Natural killer cell (primary cell): Measurements from ENCODE around the gene SMARCE1. TPM values are rescaled to one million over a fixed set of nuclear protein-coding genes. Genes with fewer than 3 reads are reported as not detected.
A peak's percentile ranks its signal among the peaks of the same experiment; 100 is the strongest.

Experiments used
- ATAC-seq, 3 donors: fragments of 150-1000 bp in 2 of 3; fragments of 200-7000 bp in 1 of 3; cut with Tn5 transposase; 1 replicate in 1 of 3; 2 replicates in 2 of 3; pipeline ENCODE4 v1.10.0; 2021; ENCODE audit warnings: mild to moderate bottlenecking in 2 of 3, moderate library complexity in 2 of 3
- DNase-seq, 2 donors: peaks; one replicate each; pipeline versions ENCODE4 v3.0.0 to v3.0.0-alpha.2; 2013 to 2021; ENCODE audit warnings: mixed read lengths in 1 of 2
- H3K27ac ChIP-seq: one replicate; pipeline ENCODE4 v1.5.1; 2013; ENCODE audit warnings: mild to moderate bottlenecking, low read length
- H3K27me3 ChIP-seq: one replicate; pipeline ENCODE4 v1.6.1; 2013; ENCODE audit warnings: low read length; ENCODE audit not compliant: control insufficient read depth, insufficient read depth
- H3K36me3 ChIP-seq: one replicate; pipeline ENCODE4 v1.6.1; 2013; ENCODE audit warnings: low read length; ENCODE audit not compliant: control insufficient read depth, insufficient read depth
- H3K4me1 ChIP-seq: one replicate; pipeline ENCODE4 v1.6.1; 2013; ENCODE audit warnings: low read length; ENCODE audit not compliant: control insufficient read depth, insufficient read depth
- H3K4me3 ChIP-seq: one replicate; pipeline ENCODE4 v1.5.1; 2013; ENCODE audit warnings: low read length
- H3K9me3 ChIP-seq: one replicate; pipeline ENCODE4 v1.6.1; 2013; ENCODE audit warnings: low read length; ENCODE audit not compliant: control insufficient read depth, insufficient read depth
- H3K27ac Mint-ChIP-seq, 2 donors: one replicate each; pipeline ENCODE4 v1.8.0; 2022; ENCODE audit warnings: mild to moderate bottlenecking in 2 of 2, mixed read lengths in 2 of 2, moderate library complexity in 1 of 2
- H3K27me3 Mint-ChIP-seq, 2 donors: one replicate each; pipeline ENCODE4 v1.8.0; 2022; ENCODE audit warnings: low read depth in 2 of 2, mixed read lengths in 2 of 2
- H3K36me3 Mint-ChIP-seq: one replicate; pipeline ENCODE4 v1.8.0; 2022; ENCODE audit warnings: mixed read lengths
- H3K4me1 Mint-ChIP-seq, 2 donors: one replicate each; pipeline ENCODE4 v1.8.0; 2022; ENCODE audit warnings: mixed read lengths in 2 of 2
- H3K4me3 Mint-ChIP-seq: one replicate; pipeline ENCODE4 v1.8.0; 2022; ENCODE audit warnings: mild to moderate bottlenecking, moderate library complexity, mixed read lengths
- H3K9me3 Mint-ChIP-seq, 2 donors: one replicate each; pipeline ENCODE4 v1.8.0; 2022; ENCODE audit warnings: mixed read lengths in 2 of 2
- CTCF ChIP-seq: fragments of 200-600 bp; IDR thresholded peaks from one replicate; pipeline ENCODE4 v1.8.0; 2022; ENCODE audit warnings: antibody characterized with exemption
- WGBS: methylation state at CpG from one replicate; pipeline ENCODE4 v1.1.7; 2013; ENCODE audit warnings: missing lambda C conversion rate; ENCODE audit not compliant: insufficient coverage; 5-methylcytosine and 5-hydroxymethylcytosine counted together
- intact Hi-C: fragments of 100-400 bp; cut with micrococcal nuclease; formaldehyde crosslinking; loops from one replicate; pipeline ENCODE4 v1.14.2; 2022
- total RNA-seq, 4 donors: library from RNA; stranded (reverse); fragments of 120-200 nt in 1 of 4; gene quantifications; one replicate each; pipeline versions ENCODE4 v1.2.3 to v1.2.4, GENCODE V29; 2013 to 2022

Gene SMARCE1
- total RNA-seq, 3 donors from 2014 or later (not counting 1 experiment from before 2014, with no cell fraction given), result 87.8 to 102 (median 101) TPM

GRCh38 chr17:40648384-40648968 lies 858 bp upstream of the SMARCE1 start:
- Mint-ChIP-seq H3K4me3 (peak overlapping the region; percentile 98), H3K9me3 (no peaks in the 10 kb centered on the region), H3K36me3 (peaks cover 9% of the 10 kb centered on the region), H3K4me1 (peaks cover 31 to 44% of the 10 kb centered on the region in 2 donors), H3K27me3 (no peaks in the 10 kb centered on the region), H3K27ac (peak overlapping the region; percentile 99)
- 8% methylated on average over 28 of the region's 28 CpGs for WGBS
- Histone ChIP-seq H3K36me3 (peaks cover 19% of the 10 kb centered on the region), H3K27me3 (no peaks in the 10 kb centered on the region), H3K4me3 (peak overlapping the region; percentile 87), H3K9me3 (no peaks in the 10 kb centered on the region), H3K4me1 (peaks cover 19% of the 10 kb centered on the region), H3K27ac (peak overlapping the region; percentile 97)
- intact Hi-C loops, result loop anchor here (5.0 kb wide), 2 partner anchors 41 to 86 kb away; no protein-coding TSS in a partner anchor
- TF ChIP-seq CTCF, result no peak
- ATAC-seq (no peak), DNase-seq (no peak)

DNA sequence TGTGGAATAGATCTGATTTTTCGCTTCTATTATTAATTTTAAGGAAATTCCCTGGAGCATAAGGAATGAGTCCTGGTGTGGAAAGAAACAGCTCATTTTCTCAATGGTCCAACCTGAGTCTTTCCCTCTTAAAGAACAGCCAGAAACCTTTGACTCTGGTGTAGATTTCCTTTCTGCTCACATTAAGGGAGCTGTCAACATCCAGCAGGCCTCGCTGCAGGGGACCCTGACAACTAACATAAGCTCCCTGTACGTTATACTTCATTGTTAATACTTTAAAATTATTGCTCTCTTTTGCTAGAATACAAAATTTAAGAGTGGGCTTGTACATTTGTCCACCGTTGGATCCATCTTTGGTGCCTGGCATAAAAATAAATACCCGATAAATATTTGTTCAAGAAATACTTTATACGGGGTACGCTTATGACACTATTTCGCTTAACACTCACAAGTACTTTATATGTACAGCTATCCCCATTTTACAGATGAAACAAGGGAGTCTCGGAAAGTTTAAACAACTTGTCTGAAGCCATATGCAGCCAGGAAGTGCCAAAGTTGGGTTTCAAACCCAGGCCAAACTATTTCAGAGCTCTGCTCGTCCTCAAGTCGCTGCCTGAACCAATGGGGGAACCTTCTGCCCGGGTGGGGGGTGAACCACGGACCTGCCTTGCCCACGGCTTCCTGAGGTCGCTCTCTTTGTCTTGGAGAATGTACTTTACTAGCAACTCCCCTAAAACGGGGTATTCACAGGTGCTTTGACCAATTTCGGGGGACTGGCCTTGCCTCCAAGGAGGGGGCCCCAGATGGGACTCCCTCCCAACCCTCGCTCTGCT lies 611 bp downstream of the SMARCE1 start:
- peak overlapping the region; percentile 99 for H3K27ac Mint-ChIP-seq
- no peaks in the 10 kb centered on the region for H3K9me3 ChIP-seq
- no peaks in the 10 kb centered on the region for H3K27me3 Mint-ChIP-seq
- H3K4me1 ChIP-seq, result peaks cover 19% of the 10 kb centered on the region
- H3K4me1 Mint-ChIP-seq, result peaks cover 43 to 56% of the 10 kb centered on the region in 2 donors
- H3K36me3 ChIP-seq, result peaks cover 34% of the 10 kb centered on the region
- peak overlapping the region; percentile 87 for H3K4me3 ChIP-seq
- H3K4me3 Mint-ChIP-seq, result peak overlapping the region; percentile 98
- H3K36me3 Mint-ChIP-seq, result peaks cover 17% of the 10 kb centered on the region
- no peaks in the 10 kb centered on the region for H3K9me3 Mint-ChIP-seq
- TF ChIP-seq CTCF, result no peak
- intact Hi-C loops, result loop anchor here (5.0 kb wide), 2 partner anchors 40 to 85 kb away; no protein-coding TSS in a partner anchor
- H3K27ac ChIP-seq, result peak overlapping the region; percentile 97
- WGBS, result 18% methylated on average over 16 of the region's 18 CpGs
- H3K27me3 ChIP-seq, result no peaks in the 10 kb centered on the region
- ATAC-seq (peak; percentile 19 to 55 (median 33)), DNase-seq (peak in 1 of 2 donors; percentile 71)

DNA sequence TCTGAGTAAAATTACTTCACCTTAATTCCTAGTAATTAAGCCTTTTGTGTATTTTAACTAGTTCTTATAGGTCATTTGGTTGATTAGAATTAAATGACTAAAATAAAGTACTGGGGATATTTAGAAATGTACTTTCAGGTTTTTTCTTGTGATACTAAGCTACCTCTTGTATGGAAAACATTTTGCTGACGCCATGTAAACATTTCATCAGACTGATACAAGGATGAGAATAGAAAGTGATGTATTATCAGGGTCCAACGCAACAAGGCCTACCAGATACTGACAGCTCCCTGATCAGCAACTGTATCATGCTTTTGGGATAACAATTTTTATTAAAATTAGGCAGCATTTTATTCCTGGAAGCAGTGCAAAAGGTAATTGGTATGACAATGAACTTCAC lies 1.7 kb downstream of the SMARCE1 start:
- peaks cover 45% of the 10 kb centered on the region for H3K36me3 ChIP-seq
- Mint-ChIP-seq H3K27ac (peak overlapping the region; percentile 99), H3K36me3 (peaks cover 17% of the 10 kb centered on the region), H3K9me3 (no peaks in the 10 kb centered on the region), H3K4me1 (peaks cover 48 to 56% of the 10 kb centered on the region in 2 donors), H3K4me3 (peak overlapping the region; percentile 45), H3K27me3 (no peaks in the 10 kb centered on the region)
- no peaks in the 10 kb centered on the region for H3K9me3 ChIP-seq
- WGBS, result 86% methylated on average over 2 of the region's 2 CpGs
- no peak overlapping the region for H3K4me3 ChIP-seq
- no peak for TF ChIP-seq CTCF
- no peaks in the 10 kb centered on the region for H3K27me3 ChIP-seq
- intact Hi-C loops, result loop anchor here (5.0 kb wide), 2 partner anchors 39 to 84 kb away; no protein-coding TSS in a partner anchor
- ATAC-seq, result no peak
- H3K4me1 ChIP-seq, result peaks cover 19% of the 10 kb centered on the region
- no peak for DNase-seq
- H3K27ac ChIP-seq, result no peak overlapping the region
